ENCODE measurements around the gene TCEA2. TPM values are rescaled to one million over a fixed set of nuclear protein-coding genes. Genes with fewer than 3 reads are reported as not detected.
A peak's percentile ranks its signal among the peaks of the same experiment; 100 is the strongest.

The TCEA2 gene
- total RNA-seq, 1 experiment from 2014 or later = 48.3 TPM

DNA sequence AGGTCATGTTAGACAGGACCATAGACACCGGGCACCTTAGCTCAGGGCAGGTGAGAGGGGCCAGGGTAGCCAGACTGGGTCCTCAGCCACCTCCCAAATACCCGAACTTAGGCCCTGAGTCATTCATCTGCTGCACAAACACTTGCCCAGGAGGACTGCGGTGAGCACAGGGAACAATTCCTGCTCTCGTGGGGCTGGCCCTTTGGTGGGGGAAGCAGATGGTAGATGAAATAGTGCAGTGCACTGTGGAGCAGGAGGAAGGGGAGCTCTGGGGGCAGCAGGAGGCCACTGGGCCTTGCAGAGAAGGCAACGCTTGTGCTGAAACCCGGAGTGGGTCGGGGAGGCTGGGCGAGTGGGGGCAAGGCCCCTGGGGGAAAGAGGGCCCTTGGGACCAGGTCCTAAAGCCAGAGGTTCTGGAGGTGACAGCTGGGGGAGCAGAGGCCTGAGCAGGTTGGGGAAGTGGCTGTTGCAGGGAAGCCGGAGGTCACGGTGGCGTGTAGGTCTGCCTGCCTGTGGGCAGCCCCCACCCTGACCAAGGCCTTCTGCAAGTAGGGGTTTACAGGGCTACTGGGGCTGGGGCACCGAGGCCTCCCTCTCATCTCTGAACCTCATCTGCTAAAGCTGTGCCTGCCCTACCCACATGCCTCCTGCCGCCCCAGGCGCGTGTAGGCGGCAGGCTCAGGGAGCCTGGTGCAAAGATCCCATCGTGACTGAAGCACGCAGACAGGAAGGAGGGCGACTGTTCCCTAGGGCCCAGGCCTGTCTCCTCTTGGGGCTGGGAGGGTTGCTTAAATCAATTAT lies 49.0 kb downstream of the TCEA2 start:
- Histone ChIP-seq H3K9me3 (no peaks in the 10 kb centered on the region), H3K27me3 (replicated peaks; ENCODE audit: control insufficient read depth, insufficient read depth, low read length) (no peaks in the 10 kb centered on the region), H3K4me1 (no peaks in the 10 kb centered on the region), H3K4me3 (ENCODE audit: low read depth, low read length) (no peak overlapping the region), H3K36me3 (ENCODE audit: control insufficient read depth, insufficient read depth, low read length) (no peaks in the 10 kb centered on the region)
- peak; percentile 4 to 45 for DNase-seq
- no peaks in the 10 kb centered on the region for H3K36me3 Mint-ChIP-seq (ENCODE audit: insufficient read depth, unreplicated experiment)
- no peak overlapping the region for H3K4me3 Mint-ChIP-seq (ENCODE audit: unreplicated experiment)
- H3K27me3 Mint-ChIP-seq (ENCODE audit: insufficient read depth, unreplicated experiment) = peaks cover 4% of the 10 kb centered on the region
- POLR2A ChIA-PET = no interaction called here
- intact Hi-C loops (cut with micrococcal nuclease; ENCODE audit: unreplicated experiment) = no loop called here
- no peaks in the 10 kb centered on the region for H3K9me3 Mint-ChIP-seq (ENCODE audit: unreplicated experiment)
- CTCF ChIA-PET = interaction anchor here (0.6 to 2.5 kb wide), 4 partner anchors 8 to 1009 kb away, joined by 3 to 13 read pairs (median 3); partner anchors contain the start of gene OPRL1
- no peaks in the 10 kb centered on the region for H3K4me1 Mint-ChIP-seq (ENCODE audit: low read depth, unreplicated experiment)
- no peak overlapping the region for H3K27ac Mint-ChIP-seq (ENCODE audit: unreplicated experiment)
- no TSS peak for BruUV-seq (replicated peaks)
- TF ChIP-seq, protein P1, sequence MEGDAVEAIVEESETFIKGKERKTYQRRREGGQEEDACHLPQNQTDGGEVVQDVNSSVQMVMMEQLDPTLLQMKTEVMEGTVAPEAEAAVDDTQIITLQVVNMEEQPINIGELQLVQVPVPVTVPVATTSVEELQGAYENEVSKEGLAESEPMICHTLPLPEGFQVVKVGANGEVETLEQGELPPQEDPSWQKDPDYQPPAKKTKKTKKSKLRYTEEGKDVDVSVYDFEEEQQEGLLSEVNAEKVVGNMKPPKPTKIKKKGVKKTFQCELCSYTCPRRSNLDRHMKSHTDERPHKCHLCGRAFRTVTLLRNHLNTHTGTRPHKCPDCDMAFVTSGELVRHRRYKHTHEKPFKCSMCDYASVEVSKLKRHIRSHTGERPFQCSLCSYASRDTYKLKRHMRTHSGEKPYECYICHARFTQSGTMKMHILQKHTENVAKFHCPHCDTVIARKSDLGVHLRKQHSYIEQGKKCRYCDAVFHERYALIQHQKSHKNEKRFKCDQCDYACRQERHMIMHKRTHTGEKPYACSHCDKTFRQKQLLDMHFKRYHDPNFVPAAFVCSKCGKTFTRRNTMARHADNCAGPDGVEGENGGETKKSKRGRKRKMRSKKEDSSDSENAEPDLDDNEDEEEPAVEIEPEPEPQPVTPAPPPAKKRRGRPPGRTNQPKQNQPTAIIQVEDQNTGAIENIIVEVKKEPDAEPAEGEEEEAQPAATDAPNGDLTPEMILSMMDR (IDR thresholded peaks at IDR 0.05; ENCODE audit: insufficient read depth in 1 of 2, low read depth in 1 of 2, low read length in 1 of 2, severe bottlenecking in 1 of 2, unreplicated experiment in 1 of 2) = no peak

DNA sequence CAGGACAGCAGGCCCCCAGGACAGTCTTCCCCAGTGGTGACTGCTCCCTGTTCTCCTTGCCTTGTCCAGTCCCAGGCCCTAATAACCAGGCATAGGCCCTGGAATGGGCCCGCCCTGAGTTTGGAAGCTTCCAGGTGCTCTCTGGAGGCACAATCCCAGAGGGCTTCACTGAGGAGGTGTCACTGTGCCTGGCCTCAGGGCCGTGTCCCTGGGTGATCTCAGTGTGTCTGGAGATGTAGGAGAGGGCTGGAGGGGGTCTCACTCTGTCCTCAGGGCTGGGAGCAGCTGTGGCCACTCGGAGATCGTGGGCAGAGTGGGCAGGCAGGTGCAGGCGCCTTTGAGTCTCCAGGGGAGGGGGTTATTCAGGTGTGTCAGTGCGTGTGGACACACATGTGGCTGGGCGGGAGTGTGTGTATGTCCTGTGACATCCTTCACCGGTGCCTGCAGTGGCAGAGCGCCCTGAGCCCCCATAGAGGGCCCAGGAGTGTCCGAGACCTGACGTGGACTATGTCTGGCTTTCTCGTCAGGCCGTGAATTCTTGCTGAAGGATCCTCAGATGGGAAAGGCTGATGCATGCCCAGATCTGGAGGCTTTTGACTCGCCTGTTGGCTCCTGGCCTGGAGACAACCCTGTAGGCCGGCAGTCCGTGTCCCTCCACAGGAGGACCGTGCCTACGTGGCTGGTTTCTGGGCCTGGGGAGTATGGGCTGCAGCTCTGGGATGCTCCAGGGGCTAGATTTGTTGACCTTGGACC lies 49.9 kb downstream of the TCEA2 start:
- CTCF ChIA-PET = interaction anchor here (0.9 to 1.4 kb wide), 2 partner anchors 10 to 33 kb away, joined by 3 read pairs; partner anchors contain the start of gene OPRL1
- intact Hi-C loops (cut with micrococcal nuclease; ENCODE audit: unreplicated experiment) = no loop called here
- Histone ChIP-seq H3K4me3 (ENCODE audit: low read depth, low read length) (no peak overlapping the region), H3K36me3 (ENCODE audit: control insufficient read depth, insufficient read depth, low read length) (no peaks in the 10 kb centered on the region), H3K4me1 (no peaks in the 10 kb centered on the region), H3K9me3 (no peaks in the 10 kb centered on the region), H3K27me3 (replicated peaks; ENCODE audit: control insufficient read depth, insufficient read depth, low read length) (no peaks in the 10 kb centered on the region)
- no peaks in the 10 kb centered on the region for H3K36me3 Mint-ChIP-seq (ENCODE audit: insufficient read depth, unreplicated experiment)
- no peaks in the 10 kb centered on the region for H3K4me1 Mint-ChIP-seq (ENCODE audit: low read depth, unreplicated experiment)
- H3K27me3 Mint-ChIP-seq (ENCODE audit: insufficient read depth, unreplicated experiment) = peaks cover 4% of the 10 kb centered on the region
- POLR2A ChIA-PET = no interaction called here
- no peaks in the 10 kb centered on the region for H3K9me3 Mint-ChIP-seq (ENCODE audit: unreplicated experiment)
- peak; percentile 12 to 39 for DNase-seq
- TF ChIP-seq, protein P1 (IDR thresholded peaks at IDR 0.05; ENCODE audit: insufficient read depth in 1 of 2, low read depth in 1 of 2, low read length in 1 of 2, severe bottlenecking in 1 of 2, unreplicated experiment in 1 of 2) = no peak
- BruUV-seq (replicated peaks) = no TSS peak
- no peak overlapping the region for H3K4me3 Mint-ChIP-seq (ENCODE audit: unreplicated experiment)
- no peak overlapping the region for H3K27ac Mint-ChIP-seq (ENCODE audit: unreplicated experiment)

DNA sequence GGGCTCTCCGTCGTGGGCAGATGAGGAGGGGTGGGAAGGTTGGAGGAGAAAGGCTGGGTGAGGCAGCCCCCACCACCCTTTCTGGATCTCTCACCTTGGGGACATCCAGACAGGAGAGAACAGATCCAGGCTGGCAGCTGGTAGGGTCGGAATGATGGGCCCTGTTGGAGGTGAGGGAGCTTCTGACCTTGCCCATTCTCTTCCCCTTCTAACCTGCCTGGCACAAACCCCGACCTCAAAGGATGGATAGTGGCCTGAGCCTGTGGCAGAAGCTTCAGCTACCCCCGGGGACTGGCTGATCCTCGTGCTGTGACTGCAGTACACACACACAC lies 50.4 kb downstream of the TCEA2 start:
- DNase-seq = peak in 1 of 2 experiments; percentile 9
- H3K4me3 Mint-ChIP-seq (ENCODE audit: unreplicated experiment) = no peak overlapping the region
- TF ChIP-seq, protein P1 (IDR thresholded peaks at IDR 0.05; ENCODE audit: insufficient read depth in 1 of 2, low read depth in 1 of 2, low read length in 1 of 2, severe bottlenecking in 1 of 2, unreplicated experiment in 1 of 2) = no peak
- no peaks in the 10 kb centered on the region for H3K9me3 Mint-ChIP-seq (ENCODE audit: unreplicated experiment)
- H3K9me3 ChIP-seq = no peaks in the 10 kb centered on the region
- no peaks in the 10 kb centered on the region for H3K4me1 Mint-ChIP-seq (ENCODE audit: low read depth, unreplicated experiment)
- ChIA-PET POLR2A (no interaction called here), CTCF (interaction anchor here (1.4 kb wide), 1 partner anchor 11 kb away, joined by 3 read pairs; no protein-coding TSS in a partner anchor)
- no peaks in the 10 kb centered on the region for H3K36me3 Mint-ChIP-seq (ENCODE audit: insufficient read depth, unreplicated experiment)
- H3K4me3 ChIP-seq (ENCODE audit: low read depth, low read length) = no peak overlapping the region
- no peaks in the 10 kb centered on the region for H3K27me3 ChIP-seq (replicated peaks; ENCODE audit: control insufficient read depth, insufficient read depth, low read length)
- no peak overlapping the region for H3K27ac Mint-ChIP-seq (ENCODE audit: unreplicated experiment)
- intact Hi-C loops (cut with micrococcal nuclease; ENCODE audit: unreplicated experiment) = no loop called here
- H3K27me3 Mint-ChIP-seq (ENCODE audit: insufficient read depth, unreplicated experiment) = peaks cover 4% of the 10 kb centered on the region
- no peaks in the 10 kb centered on the region for H3K36me3 ChIP-seq (ENCODE audit: control insufficient read depth, insufficient read depth, low read length)
- no peaks in the 10 kb centered on the region for H3K4me1 ChIP-seq
- no TSS peak for BruUV-seq (replicated peaks)
